K562 (cell line): ENCODE measurements around the gene SND1. TPM values are rescaled to one million over a fixed set of nuclear protein-coding genes. Genes with fewer than 3 reads are reported as not detected.

ENCODE experiments used
- ATAC-seq: fragments of 200-7000 bp; cut with Tn5 transposase; 3 replicates; pipeline ENCODE4 v1.9.1; 2020; ENCODE audit warnings: moderate library complexity
- BruUV-seq: library from RNA; stranded (reverse); fragments of 400-500 nt; replicated peaks from 2 replicates; lab custom pipeline; 2021; lab: Mats Ljungman, UMichigan
- CTCF ChIA-PET: fragments of 300-600 bp; formaldehyde crosslinking; extraction: SDS; loops from one replicate; lab custom pipeline; 2021; ENCODE audit warnings: low intra/inter-chr PET ratio; lab: Yijun Ruan, JAX
- POLR2A ChIA-PET: fragments of 300-600, 350-650 bp; sonication (Branson Sonifier 250); formaldehyde crosslinking; extraction: SDS; loops from one replicate; lab custom pipeline; 2021; ENCODE audit warnings: antibody characterized with exemption, inconsistent platforms; lab: Yijun Ruan, JAX
- DNase-seq, 4 experiments: peaks; one replicate each; pipeline versions ENCODE4 v3.0.0 to v3.0.0-alpha.2; 2011 to 2018; ENCODE audit warnings: low spot score in 3 of 4, mixed read lengths in 3 of 4; ENCODE audit errors: extremely low read depth in 1 of 4
- FAIRE-seq: peaks from 2 replicates; lab custom pipeline; 2011; peaks lifted over from hg19 to GRCh38; lab: Jason Lieb, UNC
- H2AFZ ChIP-seq: 2 replicates; pipeline ENCODE4 v1.6.0; 2011; ENCODE audit warnings: low read depth, low read length, control low read depth, inconsistent platforms
- H3K27ac ChIP-seq: fragments of 200-600 bp; 3 replicates; pipeline ENCODE4 v1.8.0; 2011; ENCODE audit warnings: low read depth, mild to moderate bottlenecking, control low read depth, inconsistent platforms, low read length, moderate library complexity, mixed read lengths; ENCODE audit errors: extremely low read depth
- H3K27me3 ChIP-seq, 2 experiments: fragments of 300-600 bp in 1 of 2; 2 replicates in 1 of 2; 3 replicates in 1 of 2; pipeline versions ENCODE4 v1.6.0 to v1.8.0; 2011; ENCODE audit warnings: inconsistent platforms in 2 of 2, low read length in 2 of 2, mild to moderate bottlenecking in 1 of 2, mixed read lengths in 1 of 2, moderate library complexity in 1 of 2; ENCODE audit not compliant: control insufficient read depth in 2 of 2, insufficient read depth in 2 of 2
- H3K36me3 ChIP-seq: fragments of 300-600 bp; 3 replicates; pipeline ENCODE4 v1.8.0; 2011; ENCODE audit warnings: mild to moderate bottlenecking, low read length, inconsistent platforms; ENCODE audit not compliant: control insufficient read depth, insufficient read depth
- H3K4me1 ChIP-seq, 2 experiments: fragments of 200-600 bp in 1 of 2; replicated peaks in 1 of 2; 2 replicates in 1 of 2; 3 replicates in 1 of 2; pipeline versions ENCODE4 v1.5.1 to v1.8.0; 2011; ENCODE audit warnings: inconsistent platforms in 2 of 2, low read length in 2 of 2, mild to moderate bottlenecking in 1 of 2, mixed read lengths in 1 of 2, moderate library complexity in 1 of 2; ENCODE audit not compliant: control insufficient read depth in 2 of 2, insufficient read depth in 2 of 2
- H3K4me2 ChIP-seq: 2 replicates; pipeline ENCODE4 v1.6.1; 2011; ENCODE audit warnings: low read length, control low read depth, inconsistent platforms, mixed read lengths; ENCODE audit not compliant: insufficient read depth
- H3K4me3 ChIP-seq: fragments of 200-600 bp; sonication (generic), shearing (Covaris generic); 2 replicates; pipeline ENCODE4 v1.5.1; 2016; ENCODE audit warnings: control low read depth, inconsistent platforms
- H3K79me2 ChIP-seq: fragments of 200-600 bp; 3 replicates; pipeline ENCODE4 v1.8.0; 2011; ENCODE audit warnings: low read length, inconsistent platforms; ENCODE audit not compliant: control insufficient read depth, insufficient read depth
- H3K9ac ChIP-seq, 2 experiments: 2 replicates each; pipeline versions ENCODE4 v1.6.0 to v1.6.1; 2011; ENCODE audit warnings: low read depth in 2 of 2, low read length in 2 of 2, control low read depth in 1 of 2, inconsistent platforms in 1 of 2, mild to moderate bottlenecking in 1 of 2, mixed read lengths in 1 of 2; ENCODE audit not compliant: insufficient read depth in 1 of 2
- H3K9me1 ChIP-seq: one replicate; pipeline ENCODE4 v1.6.0; 2011; ENCODE audit warnings: inconsistent platforms, mild to moderate bottlenecking, low read length, moderate library complexity; ENCODE audit not compliant: control insufficient read depth, insufficient read depth
- H3K9me3 ChIP-seq: replicated peaks from 2 replicates; pipeline ENCODE4 v1.5.1; 2011; ENCODE audit warnings: low read depth, low read length, inconsistent platforms; ENCODE audit not compliant: control insufficient read depth, insufficient read depth
- H4K20me1 ChIP-seq: replicated peaks from 2 replicates; pipeline ENCODE4 v1.6.1; 2011; ENCODE audit warnings: low read length, inconsistent platforms, mixed read lengths; ENCODE audit not compliant: control insufficient read depth, insufficient read depth
- CCNT2 ChIP-seq: IDR thresholded peaks from 2 replicates; pipeline ENCODE4 v1.6.1; 2011; ENCODE audit warnings: borderline replicate concordance, low read depth, mild to moderate bottlenecking, moderate library complexity, mixed read lengths, low read length; ENCODE audit not compliant: insufficient read length; ENCODE audit errors: extremely low read depth
- HINFP ChIP-seq: fragments of 450-650 bp; conservative IDR thresholded peaks from 2 replicates; pipeline ENCODE4 v1.6.1; 2016; ENCODE audit warnings: missing genetic modification characterization, low read depth, mild to moderate bottlenecking, control low read depth, missing compliant biosample characterization
- HNRNPK ChIP-seq: fragments of 200-400 bp; formaldehyde crosslinking; IDR thresholded peaks from one replicate; pipeline ENCODE4 v1.6.1; 2018; ENCODE audit warnings: mild to moderate bottlenecking, low read depth, low read length; ENCODE audit not compliant: poor library complexity, severe bottlenecking
- JUND ChIP-seq, 2 experiments: IDR thresholded peaks; 2 replicates in 1 of 2; 3 replicates in 1 of 2; pipeline ENCODE4 v1.6.1; 2011; ENCODE audit warnings: borderline replicate concordance in 2 of 2, low read depth in 2 of 2, low read length in 2 of 2, improper control_type of control experiment in 1 of 2, missing biosample characterization in 1 of 2, missing genetic modification characterization in 1 of 2, missing genetic modification reagents in 1 of 2
- RHOXF2B ChIP-seq: fragments of 250-450 bp; sonication (Bioruptor Pico); conservative IDR thresholded peaks from 2 replicates; pipeline ENCODE4 v1.5.1; 2021
- SLC30A9 ChIP-seq: fragments of 250-450 bp; sonication (Bioruptor Pico); IDR thresholded peaks from 2 replicates; pipeline ENCODE4 v1.8.0; 2022; ENCODE audit warnings: mild to moderate bottlenecking, moderate library complexity
- XRCC3 ChIP-seq: fragments of 450-650 bp; IDR thresholded peaks from 2 replicates; pipeline ENCODE4 v1.6.1; 2017; ENCODE audit warnings: mild to moderate bottlenecking, moderate library complexity
- ZBED1 ChIP-seq: IDR thresholded peaks from 2 replicates; pipeline ENCODE4 v1.6.1; 2014
- ZBTB12 ChIP-seq: fragments of 250-450 bp; sonication (Bioruptor Pico); IDR thresholded peaks from 2 replicates; pipeline ENCODE4 v1.4.0; 2020
- ZNF280B ChIP-seq: fragments of 250-450 bp; sonication (Bioruptor Pico); IDR thresholded peaks from 2 replicates; pipeline ENCODE4 v1.5.1; 2021; ENCODE audit warnings: mild to moderate bottlenecking
- ZNF507 ChIP-seq: conservative IDR thresholded peaks from 2 replicates; pipeline ENCODE4 v1.6.1; 2017; ENCODE audit warnings: missing genetic modification characterization, missing compliant biosample characterization
- WGBS: fragments of 100-300 bp; shearing (Covaris generic); methylation state at CpG from one replicate; pipeline ENCODE4 v1.1.6; 2016; ENCODE audit warnings: low coverage, mixed read lengths; ENCODE audit not compliant: insufficient coverage; ENCODE audit errors: missing lambda C conversion rate; 5-methylcytosine and 5-hydroxymethylcytosine counted together
- in situ Hi-C: fragments of 300-500 bp; cut with MboI; formaldehyde crosslinking; loops from 4 replicates; pipeline ENCODE4 v1.15.0; 2018; ENCODE audit warnings: inconsistent platforms, mixed read lengths
- intact Hi-C: fragments of 100-400 bp; cut with micrococcal nuclease; formaldehyde crosslinking; loops from 2 replicates; pipeline ENCODE4 v1.14.2; 2022
- polyA plus RNA-seq, 8 experiments: library from polyadenylated mRNA; depleted of rRNA in 4 of 8; stranded (reverse) in 5 of 8; unstranded in 3 of 8; fragments of >200 nt; fragmentation: Nextera tagmentation in 2 of 8; fragmentation: Illumina TruSeq in 1 of 8; extraction: Ambion mirVana in 2 of 8; extraction: Trizol in 1 of 8; gene quantifications; 2 replicates each; pipeline versions ENCODE4 v1.2.1 to v1.2.3, GENCODE V29; 2011 to 2014; ENCODE audit warnings: inconsistent platforms in 1 of 8, missing spikeins in 1 of 8
- total RNA-seq, 7 experiments: library from RNA; depleted of rRNA in 6 of 7; stranded (reverse); fragments of >200 nt in 6 of 7; fragmentation: Illumina TruSeq in 2 of 7; extraction: Trizol in 2 of 7; gene quantifications; 2 replicates each; pipeline versions ENCODE4 v1.2.1 to v1.2.3, GENCODE V29; 2011 to 2021; ENCODE audit warnings: low replicate concordance in 1 of 7
- TF ChIP-seq, protein P1 (sequence below), 2 experiments: fragments of 450-650 bp in 1 of 2; sonication (generic) in 1 of 2; formaldehyde crosslinking in 1 of 2; IDR thresholded peaks in 1 of 2; conservative IDR thresholded peaks in 1 of 2; 2 replicates each; pipeline versions ENCODE4 v1.6.1 to v1.8.1; 2016 to 2023; ENCODE audit warnings: mild to moderate bottlenecking in 2 of 2, moderate library complexity in 2 of 2, inconsistent platforms in 1 of 2, missing genetic modification reagents in 1 of 2
- TF ChIP-seq, protein P2 (sequence below): fragments of 250-450 bp; sonication (Bioruptor Pico); IDR thresholded peaks from 2 replicates; pipeline ENCODE4 v1.5.0; 2020; ENCODE audit warnings: mild to moderate bottlenecking, borderline replicate concordance

Gene SND1
- total and polyA plus RNA-seq, 9 of the 15 experiments (the other 6 are each of a cell fraction or from before 2014, with no cell fraction given), result 46.5 to 307 (median 191) TPM

- Histone ChIP-seq H3K9me3 (no peaks in the 10 kb centered on the region), H4K20me1 (peaks cover 5% of the 10 kb centered on the region; the same call in 1 of the 2 replicates), H3K4me1 (peaks cover 0 to under 1% of the 10 kb centered on the region in 2 experiments; a peak in 3 of 5 replicates), H3K4me3 (no peak overlapping the region), H3K4me2 (no peak overlapping the region), H3K9me1 (peaks cover 4% of the 10 kb centered on the region), H3K9ac (no peak overlapping the region), H3K27me3 (no peaks in the 10 kb centered on the region), H3K36me3 (peaks cover 61% of the 10 kb centered on the region), H2AFZ (no peak overlapping the region), H3K79me2 (no peaks in the 10 kb centered on the region), H3K27ac (no peak overlapping the region)
- ChIA-PET POLR2A (interaction anchor here (1.1 to 1.3 kb wide), 3 partner anchors 11 to 51 kb away, joined by 3 to 6 read pairs (median 4); no protein-coding TSS in a partner anchor), CTCF (no interaction called here)
- no peak for FAIRE-seq
- DNase-seq, result no peak
- in situ Hi-C loops, result no loop called here
- intact Hi-C loops, result no loop called here
- no peak for ATAC-seq
- 90% methylated on average over 2 of the region's 2 CpGs for WGBS
- BruUV-seq, result no TSS peak
- no peak for TF ChIP-seq ZNF280B (CRISPR knock-in tag)
- TF ChIP-seq JUND (IDR thresholded peaks at IDR 0.05; ENCODE audit: borderline replicate concordance, low read depth, low read length), result no peak
- no peak for TF ChIP-seq JUND (tag; IDR thresholded peaks at IDR 0.05; ENCODE audit: borderline replicate concordance, low read depth, low read length)
- TF ChIP-seq RHOXF2B (CRISPR knock-in tag), result no peak
- no peak for TF ChIP-seq XRCC3
- TF ChIP-seq, protein P1, sequence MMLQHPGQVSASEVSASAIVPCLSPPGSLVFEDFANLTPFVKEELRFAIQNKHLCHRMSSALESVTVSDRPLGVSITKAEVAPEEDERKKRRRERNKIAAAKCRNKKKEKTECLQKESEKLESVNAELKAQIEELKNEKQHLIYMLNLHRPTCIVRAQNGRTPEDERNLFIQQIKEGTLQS (IDR thresholded peaks at IDR 0.05), result no peak
- TF ChIP-seq, protein P1 (CRISPR knock-in tag; conservative IDR thresholded peaks at IDR 0.05), result no peak
- TF ChIP-seq ZBTB12, result no peak
- TF ChIP-seq ZNF507 (tag), result no peak
- no peak for TF ChIP-seq CCNT2
- TF ChIP-seq, protein P2, sequence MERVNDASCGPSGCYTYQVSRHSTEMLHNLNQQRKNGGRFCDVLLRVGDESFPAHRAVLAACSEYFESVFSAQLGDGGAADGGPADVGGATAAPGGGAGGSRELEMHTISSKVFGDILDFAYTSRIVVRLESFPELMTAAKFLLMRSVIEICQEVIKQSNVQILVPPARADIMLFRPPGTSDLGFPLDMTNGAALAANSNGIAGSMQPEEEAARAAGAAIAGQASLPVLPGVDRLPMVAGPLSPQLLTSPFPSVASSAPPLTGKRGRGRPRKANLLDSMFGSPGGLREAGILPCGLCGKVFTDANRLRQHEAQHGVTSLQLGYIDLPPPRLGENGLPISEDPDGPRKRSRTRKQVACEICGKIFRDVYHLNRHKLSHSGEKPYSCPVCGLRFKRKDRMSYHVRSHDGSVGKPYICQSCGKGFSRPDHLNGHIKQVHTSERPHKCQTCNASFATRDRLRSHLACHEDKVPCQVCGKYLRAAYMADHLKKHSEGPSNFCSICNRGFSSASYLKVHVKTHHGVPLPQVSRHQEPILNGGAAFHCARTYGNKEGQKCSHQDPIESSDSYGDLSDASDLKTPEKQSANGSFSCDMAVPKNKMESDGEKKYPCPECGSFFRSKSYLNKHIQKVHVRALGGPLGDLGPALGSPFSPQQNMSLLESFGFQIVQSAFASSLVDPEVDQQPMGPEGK (CRISPR knock-in tag), result no peak
- TF ChIP-seq HINFP (tag), result no peak
- no peak for TF ChIP-seq ZBED1
- TF ChIP-seq HNRNPK, result no peak
- TF ChIP-seq SLC30A9 (CRISPR knock-in tag), result no peak
These were observed 359.2 kb downstream of the SND1 start for GRCh38 chr7:128011131-128011661.
